Mucosa of descending colon (tissue), 3 donors: Measurements from ENCODE around the gene BCKDHB. TPM values are rescaled to one million over a fixed set of nuclear protein-coding genes. Genes with fewer than 3 reads are reported as not detected.
"Not testable (repeated sequence)": the region's sequence is repeated elsewhere in the genome, so short reads cannot be mapped to it uniquely, and the experiment has no call there.

ENCODE experiments used
- ATAC-seq: fragments of 200-7000 bp; cut with Tn5 transposase; one replicate; pipeline ENCODE4 v1.9.1; 2020; ENCODE audit warnings: mild to moderate bottlenecking, moderate library complexity
- DNase-seq, 3 donors: peaks; one replicate each; pipeline ENCODE4 v3.0.0-alpha.2; 2020
- H3K36me3 ChIP-seq: fragments of 200-600 bp; one replicate; pipeline ENCODE4 v1.8.0; 2021; ENCODE audit warnings: low read depth, mild to moderate bottlenecking
- H3K4me1 ChIP-seq: fragments of 200-600 bp; one replicate; pipeline ENCODE4 v1.8.0; 2021; ENCODE audit warnings: low read depth, mild to moderate bottlenecking
- H3K4me3 ChIP-seq: fragments of 200-600 bp; one replicate; pipeline ENCODE4 v1.8.0; 2021; ENCODE audit warnings: mild to moderate bottlenecking
- H3K9me3 ChIP-seq: fragments of 200-600 bp; one replicate; pipeline ENCODE4 v1.8.0; 2021; ENCODE audit warnings: mild to moderate bottlenecking
- intact Hi-C, 2 donors: fragments of 100-400 bp; cut with DNase I in 1 of 2; cut with micrococcal nuclease in 1 of 2; formaldehyde crosslinking; loops; one replicate each; pipeline versions ENCODE4 v1.11.0 to v1.11.1; 2022; cut with DNase I, micrococcal nuclease
- total RNA-seq, 3 donors: library from RNA; stranded (reverse); fragmentation: NEBNext Ultra II Directional in 2 of 3; extraction: Animal tissue kit (Norgen Biotek cat#: 25700) in 2 of 3; gene quantifications; one replicate each; pipeline versions ENCODE4 v1.2.1 to v1.2.4, GENCODE V29; 2021 to 2023
- TF ChIP-seq, protein P1 (sequence below): fragments of 200-600 bp; IDR thresholded peaks from one replicate; pipeline ENCODE4 v1.8.0; 2022; ENCODE audit warnings: antibody characterized with exemption, mild to moderate bottlenecking
- donor health status: DM: no; HTN: no; CAD: no; lungs with moderate emphysema.
- donor health status: DM: no; HTN: no; CAD: no.
- donor health status: DM: no; HTN: yes; CAD: no.

BCKDHB gene
- total RNA-seq, 3 donors from 2014 or later = 25.8 to 49.7 (median 45.1) TPM

DNA sequence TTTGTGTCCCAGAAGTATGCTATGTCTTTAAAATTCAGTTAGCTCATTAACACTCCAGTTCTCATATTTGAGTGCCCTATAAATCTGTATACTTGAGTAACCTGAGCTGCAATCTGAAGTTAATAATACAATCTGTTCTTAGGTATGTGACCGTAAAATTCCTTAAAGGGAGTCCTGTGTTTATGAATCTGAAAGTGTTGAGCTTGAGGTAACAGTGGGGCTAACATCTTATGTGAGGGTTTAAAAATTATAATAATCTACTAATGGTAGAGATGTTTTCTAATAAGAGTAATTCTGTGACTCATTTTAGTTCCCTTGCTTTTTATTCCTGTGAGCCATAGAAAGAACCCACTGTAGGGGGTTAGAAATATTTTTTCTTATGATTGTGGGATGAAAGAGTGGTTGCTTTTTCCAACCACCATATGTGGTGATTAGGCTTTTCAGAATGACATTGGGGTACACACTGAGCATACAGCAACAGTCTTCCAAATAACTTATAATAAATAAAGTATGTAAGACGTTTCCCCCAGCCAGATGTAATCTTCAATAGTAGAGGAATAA, 121.2 kb downstream of the BCKDHB start:
- H3K9me3 ChIP-seq = no peaks in the 10 kb centered on the region
- no peaks in the 10 kb centered on the region for H3K4me1 ChIP-seq
- intact Hi-C loops = no loop called here
- no peak for ATAC-seq
- H3K4me3 ChIP-seq = no peak overlapping the region
- H3K36me3 ChIP-seq = no peaks in the 10 kb centered on the region
- TF ChIP-seq, protein P1, sequence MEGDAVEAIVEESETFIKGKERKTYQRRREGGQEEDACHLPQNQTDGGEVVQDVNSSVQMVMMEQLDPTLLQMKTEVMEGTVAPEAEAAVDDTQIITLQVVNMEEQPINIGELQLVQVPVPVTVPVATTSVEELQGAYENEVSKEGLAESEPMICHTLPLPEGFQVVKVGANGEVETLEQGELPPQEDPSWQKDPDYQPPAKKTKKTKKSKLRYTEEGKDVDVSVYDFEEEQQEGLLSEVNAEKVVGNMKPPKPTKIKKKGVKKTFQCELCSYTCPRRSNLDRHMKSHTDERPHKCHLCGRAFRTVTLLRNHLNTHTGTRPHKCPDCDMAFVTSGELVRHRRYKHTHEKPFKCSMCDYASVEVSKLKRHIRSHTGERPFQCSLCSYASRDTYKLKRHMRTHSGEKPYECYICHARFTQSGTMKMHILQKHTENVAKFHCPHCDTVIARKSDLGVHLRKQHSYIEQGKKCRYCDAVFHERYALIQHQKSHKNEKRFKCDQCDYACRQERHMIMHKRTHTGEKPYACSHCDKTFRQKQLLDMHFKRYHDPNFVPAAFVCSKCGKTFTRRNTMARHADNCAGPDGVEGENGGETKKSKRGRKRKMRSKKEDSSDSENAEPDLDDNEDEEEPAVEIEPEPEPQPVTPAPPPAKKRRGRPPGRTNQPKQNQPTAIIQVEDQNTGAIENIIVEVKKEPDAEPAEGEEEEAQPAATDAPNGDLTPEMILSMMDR = no peak
- no peak for DNase-seq

DNA sequence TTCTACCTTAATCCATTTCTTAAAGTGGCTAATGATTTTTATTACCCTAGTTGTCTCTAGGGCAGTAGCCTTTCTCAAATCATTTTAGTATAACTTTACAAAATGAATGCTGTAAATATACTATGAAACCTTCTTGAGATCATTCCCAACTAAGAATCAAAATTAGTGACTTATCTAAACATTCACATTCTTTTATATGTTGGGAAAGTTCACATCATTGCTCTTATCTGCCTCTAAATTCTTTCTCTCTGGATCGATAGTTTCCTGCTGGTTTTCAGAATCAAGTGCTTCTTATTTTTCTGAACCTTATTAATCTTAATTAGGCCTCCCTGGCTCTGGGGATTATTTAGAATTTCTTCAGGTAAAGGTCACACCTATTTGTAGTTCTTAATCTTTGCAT, 126.8 kb downstream of the BCKDHB start:
- ATAC-seq (no peak), DNase-seq (no peak)
- TF ChIP-seq, protein P1 = no peak
- intact Hi-C loops = no loop called here
- H3K36me3 ChIP-seq = no peaks in the 10 kb centered on the region
- no peak overlapping the region for H3K4me3 ChIP-seq
- H3K9me3 ChIP-seq = no peaks in the 10 kb centered on the region
- no peaks in the 10 kb centered on the region for H3K4me1 ChIP-seq

DNA sequence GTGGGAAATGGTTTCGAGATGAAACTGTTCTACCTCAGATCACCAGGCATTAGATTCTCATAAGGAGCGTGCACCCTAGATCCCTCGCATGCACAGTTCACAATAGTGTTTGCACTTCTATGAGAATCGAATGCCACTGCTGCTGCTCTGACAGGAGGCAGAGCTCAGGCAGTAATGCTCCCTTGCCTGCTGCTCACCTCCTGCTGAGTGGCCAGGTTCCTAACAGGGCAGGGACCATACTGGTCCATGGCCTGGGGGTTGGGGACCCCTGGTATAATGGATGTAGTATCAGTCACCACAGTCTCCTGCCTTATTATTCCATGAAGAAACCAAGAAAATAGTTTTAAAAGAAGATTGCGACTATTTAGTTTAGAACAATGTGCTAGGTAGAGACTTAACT, 127.5 kb downstream of the BCKDHB start:
- Histone ChIP-seq H3K36me3 (no peaks in the 10 kb centered on the region), H3K4me3 (no peak overlapping the region), H3K4me1 (no peaks in the 10 kb centered on the region), H3K9me3 (no peaks in the 10 kb centered on the region)
- no peak for DNase-seq
- TF ChIP-seq, protein P1 = no peak
- intact Hi-C loops = no loop called here
- ATAC-seq = no peak

DNA sequence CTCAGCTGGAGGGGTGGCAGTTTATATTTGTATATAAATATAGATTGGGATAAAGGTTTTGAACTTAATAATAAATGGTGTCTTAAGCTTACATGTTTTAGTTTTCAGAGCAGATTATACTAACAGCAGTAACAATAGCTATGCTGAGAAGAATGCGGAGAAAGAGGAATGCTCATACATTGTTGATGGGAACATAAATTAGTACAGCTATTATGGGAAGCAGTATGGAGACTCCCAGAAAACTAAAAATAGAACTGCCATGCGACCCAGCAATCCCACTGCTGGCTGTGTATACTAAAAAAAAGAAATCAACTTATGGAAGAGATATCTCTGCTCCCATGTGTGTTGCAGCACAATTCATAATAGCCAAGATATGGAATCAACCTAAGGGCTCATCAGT, 127.9 kb downstream of the BCKDHB start:
- H3K9me3 ChIP-seq = no peaks in the 10 kb centered on the region
- no peaks in the 10 kb centered on the region for H3K4me1 ChIP-seq
- no peak overlapping the region for H3K4me3 ChIP-seq
- no peak for DNase-seq
- intact Hi-C loops = no loop called here
- TF ChIP-seq, protein P1 = no peak
- no peaks in the 10 kb centered on the region for H3K36me3 ChIP-seq
- ATAC-seq = no peak

DNA sequence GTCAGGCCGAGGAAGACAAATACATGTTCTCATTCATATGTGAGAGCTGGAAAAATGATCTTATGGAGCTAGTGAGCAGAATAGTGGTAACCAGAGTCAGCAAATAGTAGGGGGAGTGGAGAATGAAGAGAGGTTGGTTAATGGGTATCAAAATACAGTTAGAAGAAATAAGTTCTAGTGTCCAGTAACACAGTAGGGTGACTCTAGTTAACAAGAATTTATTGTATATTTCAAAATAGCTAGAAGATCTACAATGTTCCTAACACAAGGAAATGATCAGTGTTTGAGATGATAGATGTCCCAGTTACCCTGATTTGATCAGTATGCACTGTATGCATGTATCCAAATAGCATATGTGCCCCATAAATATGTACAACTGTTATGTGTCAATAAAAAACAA, 128.4 kb downstream of the BCKDHB start:
- DNase-seq (no peak), ATAC-seq (no peak)
- Histone ChIP-seq H3K4me1 (no peaks in the 10 kb centered on the region), H3K36me3 (no peaks in the 10 kb centered on the region), H3K4me3 (no peak overlapping the region), H3K9me3 (no peaks in the 10 kb centered on the region)
- TF ChIP-seq, protein P1 = no peak
- intact Hi-C loops = no loop called here

DNA sequence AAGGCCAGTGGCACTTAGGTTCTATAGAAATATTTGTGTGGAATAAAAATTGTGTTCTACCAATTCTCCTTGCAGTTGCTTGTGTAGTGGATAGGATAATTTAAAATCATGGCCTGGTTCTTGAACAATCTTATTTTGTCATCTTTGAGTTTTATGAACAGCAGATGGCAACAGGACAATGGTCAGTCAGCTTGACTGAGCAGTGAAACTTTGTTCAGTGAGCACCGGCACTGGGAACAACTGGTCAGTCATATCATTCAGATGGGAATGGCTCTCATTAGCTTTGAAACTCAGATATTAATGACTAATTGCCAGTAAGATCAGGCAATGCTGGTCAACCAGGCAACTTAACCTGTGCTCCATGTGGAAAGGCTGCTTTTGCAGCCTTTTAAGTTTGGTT, 129.2 kb downstream of the BCKDHB start:
- Histone ChIP-seq H3K4me1 (no peaks in the 10 kb centered on the region), H3K36me3 (no peaks in the 10 kb centered on the region), H3K4me3 (no peak overlapping the region), H3K9me3 (no peaks in the 10 kb centered on the region)
- no peak for DNase-seq
- no peak for ATAC-seq
- intact Hi-C loops = no loop called here
- TF ChIP-seq, protein P1 = no peak

DNA sequence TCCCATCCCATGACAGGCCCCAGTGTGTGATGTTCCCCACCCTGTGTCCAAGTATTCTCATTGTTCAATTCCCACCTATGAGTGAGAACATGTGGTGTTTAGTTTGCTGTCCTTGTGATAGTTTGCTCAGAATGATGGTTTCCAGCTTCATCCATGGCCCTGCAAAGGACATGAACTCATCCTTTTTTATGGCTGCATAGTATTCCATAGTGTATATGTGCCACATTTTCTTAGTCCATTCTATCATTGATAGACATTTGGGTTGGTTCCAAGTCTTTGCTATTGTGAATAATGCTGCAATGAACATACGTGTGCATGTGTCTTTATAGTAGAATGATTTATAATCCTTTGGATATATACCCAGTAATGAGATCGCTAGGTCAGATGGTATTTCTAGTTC, 132.3 kb downstream of the BCKDHB start:
- H3K36me3 ChIP-seq, ATAC-seq, intact Hi-C loops, DNase-seq, H3K4me3 ChIP-seq, H3K9me3 ChIP-seq, H3K4me1 ChIP-seq: not testable (repeated sequence)
